DND-41 (cell line): ENCODE results near the gene ANO6.

Source experiments
- CTCF ChIP-seq: IDR thresholded peaks from 2 replicates; pipeline ENCODE4 v1.5.1; 2012; ENCODE audit warnings: borderline replicate concordance, low read length, moderate library complexity, mild to moderate bottlenecking; ENCODE audit not compliant: poor library complexity, severe bottlenecking; ENCODE audit errors: extremely low read depth
- EZH2 ChIP-seq: IDR thresholded peaks from 3 replicates; pipeline ENCODE4 v1.6.1; 2012; ENCODE audit warnings: borderline replicate concordance, low read depth, mild to moderate bottlenecking, moderate library complexity, low read length, inconsistent platforms; ENCODE audit not compliant: severe bottlenecking

GRCh38 chr12:45381351-45381750, 165.5 kb downstream of the ANO6 start:
- no peak for TF ChIP-seq CTCF
- TF ChIP-seq EZH2: no peak
